Measurements from ENCODE around the gene THAP9.

THAP9 gene

DNA sequence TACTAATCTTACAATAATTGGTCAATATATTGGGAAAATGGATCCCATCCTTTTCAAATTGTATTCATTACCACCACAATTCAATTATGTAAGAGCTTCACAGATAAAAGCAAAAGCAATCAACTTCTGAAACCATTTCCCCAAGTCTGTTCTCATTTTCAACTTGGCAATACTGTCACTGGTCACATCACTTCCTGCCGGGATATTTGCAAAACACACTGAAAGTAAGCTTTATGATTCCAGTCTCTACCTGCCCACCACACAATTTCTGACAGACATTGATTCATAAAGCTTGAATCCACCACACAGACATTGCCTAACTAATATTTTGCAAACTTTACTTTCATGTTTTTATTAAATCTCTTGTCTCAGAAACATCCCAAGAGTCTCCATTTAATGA is 56.5 kb downstream of the THAP9 start:
- H3K27ac ChIP-seq, result no peak overlapping the region
- no peak overlapping the region for H3K4me3 ChIP-seq (ENCODE audit: low read depth, low read length)
- H3K36me3 ChIP-seq, result peaks cover 6% of the 10 kb centered on the region
- no peaks in the 10 kb centered on the region for H3K27me3 ChIP-seq (ENCODE audit: insufficient read depth, low read depth, severe bottlenecking)
- no peaks in the 10 kb centered on the region for H3K9me3 ChIP-seq (ENCODE audit: severe bottlenecking)
- TF ChIP-seq, protein P1, sequence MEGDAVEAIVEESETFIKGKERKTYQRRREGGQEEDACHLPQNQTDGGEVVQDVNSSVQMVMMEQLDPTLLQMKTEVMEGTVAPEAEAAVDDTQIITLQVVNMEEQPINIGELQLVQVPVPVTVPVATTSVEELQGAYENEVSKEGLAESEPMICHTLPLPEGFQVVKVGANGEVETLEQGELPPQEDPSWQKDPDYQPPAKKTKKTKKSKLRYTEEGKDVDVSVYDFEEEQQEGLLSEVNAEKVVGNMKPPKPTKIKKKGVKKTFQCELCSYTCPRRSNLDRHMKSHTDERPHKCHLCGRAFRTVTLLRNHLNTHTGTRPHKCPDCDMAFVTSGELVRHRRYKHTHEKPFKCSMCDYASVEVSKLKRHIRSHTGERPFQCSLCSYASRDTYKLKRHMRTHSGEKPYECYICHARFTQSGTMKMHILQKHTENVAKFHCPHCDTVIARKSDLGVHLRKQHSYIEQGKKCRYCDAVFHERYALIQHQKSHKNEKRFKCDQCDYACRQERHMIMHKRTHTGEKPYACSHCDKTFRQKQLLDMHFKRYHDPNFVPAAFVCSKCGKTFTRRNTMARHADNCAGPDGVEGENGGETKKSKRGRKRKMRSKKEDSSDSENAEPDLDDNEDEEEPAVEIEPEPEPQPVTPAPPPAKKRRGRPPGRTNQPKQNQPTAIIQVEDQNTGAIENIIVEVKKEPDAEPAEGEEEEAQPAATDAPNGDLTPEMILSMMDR (IDR thresholded peaks at IDR 0.05; ENCODE audit: low read depth, low read length), result no peak
- no peak for DNase-seq

DNA sequence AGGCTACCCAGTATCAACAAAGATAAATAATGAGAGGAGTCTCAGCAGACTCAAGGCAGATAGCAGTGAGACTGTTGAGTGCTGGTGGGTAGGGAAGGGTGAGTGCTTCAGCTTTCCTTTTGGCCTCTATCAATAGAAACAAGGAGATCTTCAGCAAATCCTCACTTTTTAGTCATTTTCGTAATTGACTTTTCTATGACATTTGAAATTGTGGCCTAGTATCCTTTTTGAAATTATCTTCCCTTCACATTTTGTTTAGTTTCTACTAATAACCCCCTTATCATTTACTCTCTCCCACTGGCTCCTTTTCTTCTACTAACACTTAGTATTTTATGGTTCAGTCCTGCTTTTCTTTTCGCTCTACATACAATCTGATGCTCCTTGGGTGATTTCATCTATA is 65.2 kb downstream of the THAP9 start:
- no peak for DNase-seq
- Histone ChIP-seq H3K4me3 (ENCODE audit: low read depth, low read length) (no peak overlapping the region), H3K27me3 (ENCODE audit: insufficient read depth, low read depth, severe bottlenecking) (no peaks in the 10 kb centered on the region), H3K27ac (peak overlapping the region; percentile 39; the same call in 1 of the 2 replicates), H3K9me3 (ENCODE audit: severe bottlenecking) (no peaks in the 10 kb centered on the region), H3K36me3 (peaks cover 28% of the 10 kb centered on the region)
- TF ChIP-seq, protein P1 (IDR thresholded peaks at IDR 0.05; ENCODE audit: low read depth, low read length), result no peak

DNA sequence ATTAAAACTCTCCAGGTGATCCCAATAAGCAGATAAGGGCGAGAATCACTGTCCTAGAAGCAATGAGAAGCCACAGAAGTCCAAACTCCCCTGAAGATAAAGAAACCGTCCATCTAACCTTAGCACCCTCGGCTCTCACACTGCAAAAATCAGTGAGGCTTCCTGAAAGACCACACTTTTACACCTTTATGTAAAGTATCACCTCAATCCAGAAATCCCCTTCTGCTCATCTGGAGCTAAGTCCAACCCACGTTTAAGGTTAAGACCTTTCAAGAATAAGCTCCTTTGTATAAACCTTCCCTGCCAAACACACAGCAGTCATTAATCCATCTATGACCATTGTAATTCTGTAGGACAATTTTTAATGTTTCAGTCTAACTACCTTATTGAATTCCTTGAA is 68.4 kb downstream of the THAP9 start:
- TF ChIP-seq, protein P1 (IDR thresholded peaks at IDR 0.05; ENCODE audit: low read depth, low read length), result no peak
- DNase-seq, result peak; percentile 17
- Histone ChIP-seq H3K4me3 (ENCODE audit: low read depth, low read length) (no peak overlapping the region), H3K36me3 (peaks cover 21% of the 10 kb centered on the region), H3K27me3 (ENCODE audit: insufficient read depth, low read depth, severe bottlenecking) (no peaks in the 10 kb centered on the region), H3K9me3 (ENCODE audit: severe bottlenecking) (no peaks in the 10 kb centered on the region), H3K27ac (peak overlapping the region; percentile 63)

DNA sequence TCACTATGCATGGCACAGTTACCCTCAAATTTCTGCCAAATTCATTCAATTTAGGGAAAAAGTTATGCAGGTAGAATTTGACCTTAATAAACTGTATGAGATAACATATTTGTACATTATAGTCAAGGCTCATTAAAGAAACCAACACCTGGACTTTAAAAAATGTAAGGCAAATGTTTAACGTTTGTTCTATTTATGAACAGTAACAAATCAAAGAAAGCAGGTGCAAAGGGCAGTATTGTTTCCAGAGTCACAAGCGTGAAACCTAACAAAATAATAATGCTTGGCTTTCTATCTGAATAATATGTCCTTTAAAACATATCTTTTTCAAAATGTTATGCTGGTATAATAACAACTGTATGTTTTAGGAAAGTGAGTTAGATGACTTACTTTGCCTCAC is 68.9 kb downstream of the THAP9 start:
- TF ChIP-seq, protein P1 (IDR thresholded peaks at IDR 0.05; ENCODE audit: low read depth, low read length), result no peak
- Histone ChIP-seq H3K4me3 (ENCODE audit: low read depth, low read length) (no peak overlapping the region), H3K36me3 (peaks cover 18% of the 10 kb centered on the region), H3K27me3 (ENCODE audit: insufficient read depth, low read depth, severe bottlenecking) (no peaks in the 10 kb centered on the region), H3K9me3 (ENCODE audit: severe bottlenecking) (no peaks in the 10 kb centered on the region), H3K27ac (no peak overlapping the region; the same call in none of the 2 replicates)
- DNase-seq, result no peak
